LNCaP clone FGC (cell line): ENCODE measurements around the gene GALNT18.

ENCODE experiments used
- DNase-seq: peaks from one replicate; pipeline ENCODE4 v3.0.0-alpha.2; 2011; ENCODE audit warnings: low read depth
- H3K4me3 ChIP-seq: 2 replicates; pipeline ENCODE4 v1.5.1; 2011; ENCODE audit warnings: mild to moderate bottlenecking, low read depth, low read length, control low read depth
- TF ChIP-seq, protein P1 (sequence below): IDR thresholded peaks from 2 replicates; pipeline ENCODE4 v1.5.1; 2012; ENCODE audit warnings: mild to moderate bottlenecking; ENCODE audit not compliant: control insufficient read depth, insufficient read depth; ENCODE audit errors: extremely low read depth

GALNT18 gene

DNA sequence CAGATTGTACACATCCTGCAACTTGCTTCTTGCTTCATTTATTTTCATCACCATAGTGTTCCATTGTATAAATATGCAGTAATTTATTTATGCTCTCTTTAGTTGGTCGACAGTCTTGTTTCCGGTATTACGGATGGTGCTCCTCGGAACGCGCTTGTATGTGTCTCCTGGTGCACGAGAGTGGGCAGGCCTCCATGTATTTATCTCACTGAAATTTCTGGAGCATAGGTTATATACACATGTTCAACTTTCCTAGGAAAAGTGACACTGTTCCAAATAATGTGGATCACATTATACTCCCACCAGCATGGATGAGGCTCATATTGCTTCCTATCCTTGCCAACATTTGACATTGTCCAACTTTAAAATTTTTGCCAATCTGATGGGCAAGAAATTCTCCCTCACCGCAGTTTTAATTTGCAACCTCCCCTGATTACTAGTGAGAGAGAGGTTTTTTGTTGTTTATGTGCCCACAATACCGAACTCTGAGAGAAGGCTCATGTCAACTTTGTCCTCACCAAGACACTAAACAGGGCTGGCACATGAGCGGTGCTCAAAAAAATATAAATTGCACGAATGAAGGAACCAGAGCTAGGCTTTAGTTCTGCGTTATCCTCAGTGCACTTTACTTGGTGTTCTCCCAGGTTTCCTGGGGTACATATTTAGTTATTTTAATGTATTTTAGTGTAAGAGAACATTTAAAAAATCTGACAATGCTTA, 272.5 kb downstream of the GALNT18 start:
- DNase-seq: no peak
- TF ChIP-seq, protein P1, sequence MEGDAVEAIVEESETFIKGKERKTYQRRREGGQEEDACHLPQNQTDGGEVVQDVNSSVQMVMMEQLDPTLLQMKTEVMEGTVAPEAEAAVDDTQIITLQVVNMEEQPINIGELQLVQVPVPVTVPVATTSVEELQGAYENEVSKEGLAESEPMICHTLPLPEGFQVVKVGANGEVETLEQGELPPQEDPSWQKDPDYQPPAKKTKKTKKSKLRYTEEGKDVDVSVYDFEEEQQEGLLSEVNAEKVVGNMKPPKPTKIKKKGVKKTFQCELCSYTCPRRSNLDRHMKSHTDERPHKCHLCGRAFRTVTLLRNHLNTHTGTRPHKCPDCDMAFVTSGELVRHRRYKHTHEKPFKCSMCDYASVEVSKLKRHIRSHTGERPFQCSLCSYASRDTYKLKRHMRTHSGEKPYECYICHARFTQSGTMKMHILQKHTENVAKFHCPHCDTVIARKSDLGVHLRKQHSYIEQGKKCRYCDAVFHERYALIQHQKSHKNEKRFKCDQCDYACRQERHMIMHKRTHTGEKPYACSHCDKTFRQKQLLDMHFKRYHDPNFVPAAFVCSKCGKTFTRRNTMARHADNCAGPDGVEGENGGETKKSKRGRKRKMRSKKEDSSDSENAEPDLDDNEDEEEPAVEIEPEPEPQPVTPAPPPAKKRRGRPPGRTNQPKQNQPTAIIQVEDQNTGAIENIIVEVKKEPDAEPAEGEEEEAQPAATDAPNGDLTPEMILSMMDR: no peak
- H3K4me3 ChIP-seq: no peak overlapping the region

DNA sequence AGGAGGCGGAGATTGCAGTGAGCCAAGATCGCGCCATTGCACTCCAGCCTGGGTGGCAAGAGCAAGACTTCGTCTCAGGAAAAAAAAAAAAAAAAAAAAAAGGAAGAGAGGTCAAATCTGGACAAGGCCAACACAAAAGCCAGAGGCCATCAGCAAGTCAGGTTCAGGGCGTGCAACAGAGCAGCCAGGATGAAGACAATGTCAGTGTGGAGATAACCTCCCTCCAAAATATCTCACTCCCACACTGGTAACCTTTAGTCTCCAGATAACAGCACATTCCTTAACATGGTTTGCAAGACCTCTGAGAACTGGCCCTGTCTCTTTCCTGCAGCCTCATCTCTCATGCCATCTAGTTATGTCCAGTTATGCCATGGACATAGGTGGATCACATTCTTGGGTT, 273.5 kb downstream of the GALNT18 start:
- no peak overlapping the region for H3K4me3 ChIP-seq
- DNase-seq: no peak
- TF ChIP-seq, protein P1: no peak

- DNase-seq: no peak
- no peak overlapping the region for H3K4me3 ChIP-seq
- TF ChIP-seq, protein P1: no peak
Measured at GRCh38 chr11:11347592-11347991, 274.2 kb downstream of the GALNT18 start.

- TF ChIP-seq, protein P1: no peak
- no peak overlapping the region for H3K4me3 ChIP-seq
- DNase-seq: no peak
Measured at GRCh38 chr11:11346303-11346702, 275.5 kb downstream of the GALNT18 start.

DNA sequence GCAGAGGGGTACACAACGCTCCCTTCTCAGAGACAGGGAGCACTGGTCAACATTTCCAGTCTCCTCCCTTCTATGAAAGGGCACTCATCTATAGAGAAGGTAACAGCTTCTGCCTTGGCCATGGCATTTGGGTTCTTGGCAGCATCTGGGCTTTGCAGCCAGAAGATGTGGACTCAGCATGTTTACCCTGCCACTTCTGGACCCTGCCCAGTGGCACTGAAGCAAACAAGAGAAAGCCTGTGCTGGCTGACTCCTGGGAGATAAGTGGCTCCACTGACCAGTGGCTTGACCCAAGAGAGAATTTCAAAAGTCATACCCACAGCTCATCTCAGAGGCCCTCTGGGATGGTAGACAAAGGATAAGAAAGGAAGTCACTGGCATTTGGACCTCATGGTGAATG, 276.7 kb downstream of the GALNT18 start:
- H3K4me3 ChIP-seq: no peak overlapping the region
- peak; percentile 83 for DNase-seq
- TF ChIP-seq, protein P1: no peak

- no peak overlapping the region for H3K4me3 ChIP-seq
- DNase-seq: no peak
- TF ChIP-seq, protein P1: no peak
Measured at GRCh38 chr11:11344045-11344444, 277.8 kb downstream of the GALNT18 start.

GRCh38 chr11:11338304-11338703, 283.5 kb downstream of the GALNT18 start:
- TF ChIP-seq, protein P1: no peak
- H3K4me3 ChIP-seq: no peak overlapping the region
- no peak for DNase-seq
